ENCODE data around the gene PUS7L. TPM values are rescaled to one million over a fixed set of nuclear protein-coding genes. Genes with fewer than 3 reads are reported as not detected.

Gene PUS7L
- total RNA-seq, 1 donor from 2014 or later: 5.5 TPM

DNA sequence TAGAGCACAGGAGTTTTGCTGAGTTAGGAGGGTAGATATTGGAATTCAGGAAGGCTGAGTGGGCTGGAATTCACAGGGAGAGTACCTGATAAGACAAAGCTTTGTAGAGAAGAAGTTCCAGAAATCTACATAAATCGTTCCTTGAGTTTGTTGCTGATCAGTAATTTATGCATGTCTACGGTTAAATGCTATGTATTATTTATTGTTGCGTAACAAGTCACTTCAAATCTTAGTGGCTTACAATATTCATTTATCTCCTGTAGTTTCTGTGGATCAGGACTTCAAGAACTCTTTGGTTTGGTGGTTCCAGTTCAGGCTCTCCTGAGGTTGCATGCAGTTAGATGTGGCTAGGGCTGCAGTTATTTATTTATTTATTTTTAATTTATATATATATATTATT, 7.8 kb downstream of the PUS7L start:
- H3K4me1 Mint-ChIP-seq (ENCODE audit: unreplicated experiment): no peaks in the 10 kb centered on the region
- H3K27me3 Mint-ChIP-seq (ENCODE audit: unreplicated experiment): no peaks in the 10 kb centered on the region
- DNase-seq (ENCODE audit: extremely low spot score, unreplicated experiment): no peak
- peaks cover 9% of the 10 kb centered on the region for H3K36me3 Mint-ChIP-seq (ENCODE audit: unreplicated experiment)
- no peak overlapping the region for H3K4me3 Mint-ChIP-seq (ENCODE audit: unreplicated experiment)
- TF ChIP-seq, protein P1, sequence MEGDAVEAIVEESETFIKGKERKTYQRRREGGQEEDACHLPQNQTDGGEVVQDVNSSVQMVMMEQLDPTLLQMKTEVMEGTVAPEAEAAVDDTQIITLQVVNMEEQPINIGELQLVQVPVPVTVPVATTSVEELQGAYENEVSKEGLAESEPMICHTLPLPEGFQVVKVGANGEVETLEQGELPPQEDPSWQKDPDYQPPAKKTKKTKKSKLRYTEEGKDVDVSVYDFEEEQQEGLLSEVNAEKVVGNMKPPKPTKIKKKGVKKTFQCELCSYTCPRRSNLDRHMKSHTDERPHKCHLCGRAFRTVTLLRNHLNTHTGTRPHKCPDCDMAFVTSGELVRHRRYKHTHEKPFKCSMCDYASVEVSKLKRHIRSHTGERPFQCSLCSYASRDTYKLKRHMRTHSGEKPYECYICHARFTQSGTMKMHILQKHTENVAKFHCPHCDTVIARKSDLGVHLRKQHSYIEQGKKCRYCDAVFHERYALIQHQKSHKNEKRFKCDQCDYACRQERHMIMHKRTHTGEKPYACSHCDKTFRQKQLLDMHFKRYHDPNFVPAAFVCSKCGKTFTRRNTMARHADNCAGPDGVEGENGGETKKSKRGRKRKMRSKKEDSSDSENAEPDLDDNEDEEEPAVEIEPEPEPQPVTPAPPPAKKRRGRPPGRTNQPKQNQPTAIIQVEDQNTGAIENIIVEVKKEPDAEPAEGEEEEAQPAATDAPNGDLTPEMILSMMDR (IDR thresholded peaks at IDR 0.05): no peak
- no peaks in the 10 kb centered on the region for H3K9me3 Mint-ChIP-seq (ENCODE audit: unreplicated experiment)
- H3K27ac Mint-ChIP-seq (ENCODE audit: unreplicated experiment): no peak overlapping the region

DNA sequence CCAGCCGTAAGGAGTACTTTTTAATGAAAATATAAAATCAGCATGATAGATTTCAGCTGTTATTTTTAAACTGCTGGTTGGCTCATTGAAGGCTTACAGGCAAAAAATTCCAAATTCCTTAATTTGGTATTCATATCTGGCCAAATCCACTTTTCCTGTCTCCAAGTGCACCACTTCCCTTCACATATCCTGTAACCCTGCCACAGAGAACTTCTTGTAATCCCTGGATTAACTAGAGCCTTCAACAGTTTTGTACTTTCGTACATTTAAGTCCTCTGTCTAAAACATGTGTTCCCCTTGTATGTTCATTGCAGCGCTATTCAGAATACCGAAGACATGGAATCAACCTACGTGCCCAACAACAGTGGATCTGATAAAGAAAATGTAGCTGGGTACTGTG, 9.6 kb downstream of the PUS7L start:
- Mint-ChIP-seq H3K4me1 (ENCODE audit: unreplicated experiment) (no peaks in the 10 kb centered on the region), H3K27me3 (ENCODE audit: unreplicated experiment) (no peaks in the 10 kb centered on the region), H3K4me3 (ENCODE audit: unreplicated experiment) (no peak overlapping the region), H3K9me3 (ENCODE audit: unreplicated experiment) (no peaks in the 10 kb centered on the region), H3K27ac (ENCODE audit: unreplicated experiment) (no peak overlapping the region), H3K36me3 (ENCODE audit: unreplicated experiment) (peaks cover 4% of the 10 kb centered on the region)
- TF ChIP-seq, protein P1 (IDR thresholded peaks at IDR 0.05): no peak
- no peak for DNase-seq (ENCODE audit: extremely low spot score, unreplicated experiment)

DNA sequence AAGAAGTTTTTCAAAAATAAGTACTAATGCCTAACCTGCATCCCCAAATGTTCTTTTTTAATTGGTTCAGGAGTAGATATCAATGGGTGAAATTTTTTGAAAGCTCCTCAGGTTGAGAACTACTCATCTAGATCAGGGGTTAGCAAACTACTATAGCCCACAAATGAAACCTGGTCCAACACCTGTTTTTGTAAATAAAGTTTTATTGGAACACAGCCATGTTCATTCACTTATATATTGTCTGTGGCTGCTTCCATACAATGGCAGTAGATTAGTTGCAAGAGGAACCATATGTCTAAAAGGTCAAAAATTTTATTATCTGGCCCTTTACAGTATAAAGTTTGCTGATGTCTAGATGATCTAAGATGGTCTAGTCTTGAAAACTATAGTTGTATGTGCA, 13.8 kb downstream of the PUS7L start:
- H3K4me3 Mint-ChIP-seq (ENCODE audit: unreplicated experiment): no peak overlapping the region
- H3K4me1 Mint-ChIP-seq (ENCODE audit: unreplicated experiment): peaks cover 13% of the 10 kb centered on the region
- DNase-seq (ENCODE audit: extremely low spot score, unreplicated experiment): no peak
- no peaks in the 10 kb centered on the region for H3K27me3 Mint-ChIP-seq (ENCODE audit: unreplicated experiment)
- peaks cover 5% of the 10 kb centered on the region for H3K36me3 Mint-ChIP-seq (ENCODE audit: unreplicated experiment)
- H3K9me3 Mint-ChIP-seq (ENCODE audit: unreplicated experiment): no peaks in the 10 kb centered on the region
- H3K27ac Mint-ChIP-seq (ENCODE audit: unreplicated experiment): no peak overlapping the region
- TF ChIP-seq, protein P1 (IDR thresholded peaks at IDR 0.05): no peak

DNA sequence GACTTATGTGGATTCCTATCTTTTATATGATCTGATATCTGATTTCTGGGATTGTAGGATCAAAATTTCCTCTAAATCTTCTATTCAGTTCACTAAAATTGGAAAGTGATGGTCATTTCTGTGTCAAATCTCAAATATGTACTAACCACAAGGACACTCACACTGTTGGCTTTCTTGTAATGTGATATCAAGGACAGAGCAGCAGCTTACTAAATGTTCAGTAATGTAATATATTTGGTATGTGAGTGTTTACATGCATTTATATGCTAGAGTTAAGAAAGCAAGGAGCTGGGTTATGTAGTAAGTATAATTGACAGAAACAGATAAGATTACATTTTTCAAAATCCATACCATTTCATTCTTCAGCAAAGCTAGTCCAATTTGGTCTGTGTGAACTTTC, 16.5 kb downstream of the PUS7L start:
- TF ChIP-seq, protein P1 (IDR thresholded peaks at IDR 0.05): no peak
- Mint-ChIP-seq H3K36me3 (ENCODE audit: unreplicated experiment) (peaks cover 5% of the 10 kb centered on the region), H3K4me1 (ENCODE audit: unreplicated experiment) (peaks cover 17% of the 10 kb centered on the region), H3K9me3 (ENCODE audit: unreplicated experiment) (no peaks in the 10 kb centered on the region), H3K4me3 (ENCODE audit: unreplicated experiment) (no peak overlapping the region), H3K27me3 (ENCODE audit: unreplicated experiment) (no peaks in the 10 kb centered on the region), H3K27ac (ENCODE audit: unreplicated experiment) (peak overlapping the region; percentile 45)
- no peak for DNase-seq (ENCODE audit: extremely low spot score, unreplicated experiment)

DNA sequence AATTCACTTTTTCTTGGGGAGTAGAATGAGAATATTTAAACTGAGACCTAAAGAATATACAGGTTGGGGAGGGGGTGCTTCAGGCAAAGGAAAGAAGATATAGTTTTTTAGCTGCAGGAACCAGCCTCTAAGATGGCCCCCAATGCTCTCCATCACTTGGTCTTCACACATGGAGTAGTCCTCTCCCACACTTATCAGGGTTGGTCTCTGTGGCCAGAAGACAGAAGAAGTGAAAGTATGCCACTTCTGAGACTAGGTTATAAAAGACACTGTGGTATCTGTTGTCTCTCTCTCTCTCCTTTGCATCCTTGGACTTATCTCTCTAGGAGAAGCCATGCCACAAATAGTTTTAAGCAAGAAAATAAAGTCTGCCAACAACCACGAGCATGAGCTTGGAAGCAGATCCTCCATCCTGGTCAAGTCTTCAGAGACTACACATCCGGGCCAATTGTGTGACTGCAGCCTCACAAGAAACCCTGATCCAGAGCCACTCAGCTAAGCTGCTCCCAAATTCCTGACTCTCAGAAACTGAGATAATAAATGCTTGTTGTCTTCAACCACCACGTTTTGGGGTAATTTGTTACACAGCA, 18.0 kb downstream of the PUS7L start:
- DNase-seq (ENCODE audit: extremely low spot score, unreplicated experiment): no peak
- H3K27ac Mint-ChIP-seq (ENCODE audit: unreplicated experiment): no peak overlapping the region

More for the DNA sequence above, 18.0 kb downstream of the PUS7L start:
- peaks cover 5% of the 10 kb centered on the region for H3K36me3 Mint-ChIP-seq (ENCODE audit: unreplicated experiment)
- no peaks in the 10 kb centered on the region for H3K27me3 Mint-ChIP-seq (ENCODE audit: unreplicated experiment)
- TF ChIP-seq, protein P1 (IDR thresholded peaks at IDR 0.05): no peak
- peaks cover 19% of the 10 kb centered on the region for H3K4me1 Mint-ChIP-seq (ENCODE audit: unreplicated experiment)
- H3K4me3 Mint-ChIP-seq (ENCODE audit: unreplicated experiment): no peak overlapping the region
- H3K9me3 Mint-ChIP-seq (ENCODE audit: unreplicated experiment): no peaks in the 10 kb centered on the region
